LNCAP (cell line): ENCODE results near the gene ZNF519.

Experiments
- TF ChIP-seq, protein P1 (sequence below): fragments of 450-650 bp; IDR thresholded peaks from 2 replicates; pipeline ENCODE4 v1.5.1; 2017; ENCODE audit warnings: mild to moderate bottlenecking

ZNF519 gene

DNA sequence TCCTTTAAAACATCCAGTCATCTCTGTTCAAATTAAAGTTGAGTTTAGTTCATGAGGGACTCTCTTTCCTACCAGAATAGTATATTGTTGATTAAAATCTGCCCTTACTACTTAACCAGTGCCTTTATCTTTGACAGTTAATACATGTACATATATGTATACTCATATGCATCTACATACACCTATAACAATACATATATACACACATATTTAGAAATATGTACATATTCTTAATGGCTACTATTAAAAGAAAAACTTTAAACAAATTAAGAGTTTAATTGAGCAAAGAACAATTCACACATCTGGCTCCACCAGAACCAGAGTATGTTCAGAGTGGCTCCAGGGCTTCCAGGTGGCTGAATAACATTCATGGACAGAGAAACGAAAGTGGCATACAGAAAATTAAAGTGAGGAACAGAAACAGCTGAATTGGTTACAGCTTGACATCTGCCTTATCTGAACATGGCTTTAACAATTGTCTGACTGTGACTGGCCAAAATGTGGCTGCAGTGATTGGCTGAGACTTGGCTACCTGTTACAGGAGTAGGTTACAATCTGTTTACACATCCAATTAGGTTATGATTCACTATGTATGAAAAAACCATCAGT lies 38.8 kb downstream of the ZNF519 start:
- TF ChIP-seq, protein P1, sequence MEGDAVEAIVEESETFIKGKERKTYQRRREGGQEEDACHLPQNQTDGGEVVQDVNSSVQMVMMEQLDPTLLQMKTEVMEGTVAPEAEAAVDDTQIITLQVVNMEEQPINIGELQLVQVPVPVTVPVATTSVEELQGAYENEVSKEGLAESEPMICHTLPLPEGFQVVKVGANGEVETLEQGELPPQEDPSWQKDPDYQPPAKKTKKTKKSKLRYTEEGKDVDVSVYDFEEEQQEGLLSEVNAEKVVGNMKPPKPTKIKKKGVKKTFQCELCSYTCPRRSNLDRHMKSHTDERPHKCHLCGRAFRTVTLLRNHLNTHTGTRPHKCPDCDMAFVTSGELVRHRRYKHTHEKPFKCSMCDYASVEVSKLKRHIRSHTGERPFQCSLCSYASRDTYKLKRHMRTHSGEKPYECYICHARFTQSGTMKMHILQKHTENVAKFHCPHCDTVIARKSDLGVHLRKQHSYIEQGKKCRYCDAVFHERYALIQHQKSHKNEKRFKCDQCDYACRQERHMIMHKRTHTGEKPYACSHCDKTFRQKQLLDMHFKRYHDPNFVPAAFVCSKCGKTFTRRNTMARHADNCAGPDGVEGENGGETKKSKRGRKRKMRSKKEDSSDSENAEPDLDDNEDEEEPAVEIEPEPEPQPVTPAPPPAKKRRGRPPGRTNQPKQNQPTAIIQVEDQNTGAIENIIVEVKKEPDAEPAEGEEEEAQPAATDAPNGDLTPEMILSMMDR: no peak

DNA sequence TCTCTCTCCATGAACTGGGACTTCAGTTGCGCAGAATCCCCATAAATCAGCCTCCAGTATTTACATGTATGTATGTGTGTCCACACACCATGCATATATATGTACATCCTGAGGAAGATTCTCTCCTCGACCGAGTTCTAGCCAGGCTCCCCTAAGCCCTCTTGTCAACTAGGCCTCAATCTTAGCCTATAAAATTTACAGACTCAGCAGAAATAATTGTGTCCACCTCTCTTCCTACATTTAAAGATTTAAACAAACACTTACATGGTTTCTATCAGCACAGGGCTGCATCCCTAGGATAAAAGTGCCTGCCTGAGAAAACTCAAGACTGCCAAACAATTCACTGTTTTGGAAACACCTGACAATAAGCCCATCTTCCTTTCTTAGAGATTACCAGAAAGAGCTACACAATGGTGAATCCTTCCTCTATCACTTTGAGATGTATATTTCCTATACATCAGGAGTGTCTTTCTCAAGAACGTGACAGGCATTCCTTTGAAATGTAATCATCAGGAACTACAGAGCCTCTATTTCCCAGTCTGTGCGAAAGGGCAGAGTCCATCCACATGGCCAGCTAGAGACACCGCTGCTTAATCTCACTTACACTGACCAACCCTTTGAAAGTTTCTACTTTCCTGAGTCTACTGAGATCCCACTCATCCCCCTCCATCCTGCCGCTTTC lies 39.5 kb downstream of the ZNF519 start:
- TF ChIP-seq, protein P1: no peak

DNA sequence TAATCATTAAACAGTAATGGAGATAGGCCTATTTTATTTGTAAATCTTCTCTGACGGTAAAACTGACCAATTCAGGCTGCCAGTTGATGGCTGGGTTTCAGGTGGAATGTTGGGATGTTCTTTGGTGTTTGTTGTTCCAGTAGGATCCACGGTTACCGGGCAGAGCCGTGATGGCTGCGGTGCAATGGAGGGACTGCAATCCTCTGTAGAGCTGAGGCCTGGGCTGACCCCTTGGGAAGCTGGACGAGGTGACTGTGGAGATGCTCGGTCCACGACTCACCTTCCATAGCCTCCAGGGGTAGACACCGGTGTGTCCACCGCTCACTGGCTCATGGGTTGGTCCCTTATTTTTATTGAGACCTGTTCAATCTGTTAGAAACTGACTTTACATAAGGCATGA lies 42.5 kb downstream of the ZNF519 start:
- TF ChIP-seq, protein P1: no peak

DNA sequence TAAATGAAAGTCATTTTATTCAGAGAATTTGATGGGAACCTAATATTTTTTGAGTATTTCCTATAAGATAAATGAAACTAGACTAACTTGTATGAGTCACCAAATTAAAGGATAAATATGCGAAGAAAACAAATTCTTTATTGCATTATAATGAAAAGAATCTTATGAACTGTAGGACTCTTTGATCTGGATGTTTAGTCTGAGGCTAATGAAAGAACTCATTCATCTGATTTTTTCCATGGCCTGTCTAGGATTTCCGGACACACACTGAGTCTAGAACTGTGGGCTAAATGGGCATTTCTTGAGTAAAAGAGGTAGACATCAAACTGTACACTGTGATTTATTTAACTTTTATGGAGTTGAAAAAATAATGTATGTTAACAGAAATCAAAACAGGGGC lies 43.0 kb downstream of the ZNF519 start:
- TF ChIP-seq, protein P1: no peak

DNA sequence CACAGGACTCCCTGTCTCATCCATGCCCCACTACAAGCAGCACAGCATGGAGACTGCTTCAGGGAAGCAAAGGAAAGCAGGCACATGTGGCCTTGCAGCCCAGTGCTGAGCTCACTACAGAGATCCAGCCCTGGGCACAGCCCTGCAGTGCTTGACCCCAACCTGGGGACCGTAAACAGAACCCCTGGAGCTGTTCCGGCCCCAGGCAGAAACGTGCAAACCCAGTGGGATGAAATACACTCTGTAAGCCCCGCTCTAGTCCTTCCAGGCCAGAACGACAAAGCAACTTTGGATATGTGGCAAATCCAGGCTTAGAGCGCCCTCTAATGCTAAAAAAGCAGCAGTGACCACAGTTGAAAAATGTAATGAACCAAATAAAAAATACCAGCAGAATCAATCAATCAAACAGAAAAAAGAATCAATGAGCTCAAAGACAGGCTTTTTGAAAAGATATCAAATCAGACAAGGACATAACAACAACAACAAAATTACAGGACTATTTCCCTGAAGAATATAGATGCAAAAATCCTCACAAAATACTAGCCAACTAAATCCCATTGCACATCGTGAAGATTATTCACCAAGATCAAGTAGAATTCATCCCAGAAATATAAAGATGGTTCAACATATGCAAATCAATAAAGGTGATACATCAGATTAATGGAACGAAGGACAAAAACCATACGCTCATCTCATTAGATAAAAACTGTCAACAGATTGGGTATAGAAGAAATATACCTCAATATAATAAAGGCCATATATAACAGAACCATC lies 45.6 kb downstream of the ZNF519 start:
- TF ChIP-seq, protein P1: peak; percentile 81

DNA sequence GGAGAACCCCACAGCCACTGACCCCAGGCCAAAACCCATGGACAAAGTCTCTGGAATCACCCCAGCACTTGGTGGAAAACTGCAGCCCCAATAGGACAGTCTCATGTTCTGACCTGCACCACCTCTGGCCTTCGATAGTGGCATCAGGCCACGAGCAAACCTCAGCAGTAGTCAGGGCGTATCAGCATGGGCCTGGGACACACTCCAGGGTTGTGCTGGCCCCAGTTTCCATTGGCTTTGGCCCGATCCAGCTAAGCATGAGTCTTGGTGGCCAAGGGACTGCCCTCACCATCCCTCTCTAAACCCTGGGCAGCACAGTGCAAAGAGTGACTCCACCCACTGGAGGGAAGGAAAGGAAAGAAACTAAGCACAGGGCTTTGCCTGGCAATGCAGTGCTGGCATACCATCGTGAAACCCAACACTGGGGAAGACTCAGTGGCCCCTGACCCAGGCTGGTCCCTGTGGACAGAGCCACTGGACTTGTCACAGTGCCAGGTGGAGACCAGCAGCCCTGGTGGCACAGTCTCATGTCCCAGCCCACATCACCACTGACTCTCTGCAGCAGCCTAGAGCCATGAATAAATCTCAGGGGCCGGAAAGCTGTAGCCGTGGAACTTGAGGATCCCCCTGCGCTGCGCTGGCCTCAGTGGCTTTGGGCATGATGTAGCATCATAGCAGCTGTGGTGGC lies 46.3 kb downstream of the ZNF519 start:
- TF ChIP-seq, protein P1: no peak

DNA sequence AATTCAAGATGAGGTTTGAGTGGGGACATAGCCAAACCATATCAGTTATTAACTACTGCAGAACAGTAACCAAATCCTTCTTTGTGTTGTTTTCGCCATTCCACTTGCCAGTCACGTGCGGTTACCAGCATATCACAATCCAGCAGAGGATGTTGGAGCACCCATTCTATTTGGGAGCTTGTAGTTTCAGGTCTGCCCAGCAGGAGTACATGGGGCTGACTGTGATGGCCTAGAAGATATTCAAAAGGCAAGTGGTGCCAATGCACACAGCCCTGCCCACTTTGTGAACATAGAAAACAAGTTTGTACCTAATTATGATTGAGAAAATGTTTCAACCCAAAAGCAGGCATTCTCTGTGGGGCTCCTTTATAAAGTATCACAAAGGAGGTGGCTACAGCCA lies 57.0 kb downstream of the ZNF519 start:
- TF ChIP-seq, protein P1: no peak
